Epithelial cell of prostate (primary cell): ENCODE data around the gene CD8B.
"Not testable (repeated sequence)": the region's sequence is repeated elsewhere in the genome, so short reads cannot be mapped to it uniquely, and the experiment has no call there.

ENCODE experiments used
- DNase-seq: peaks from one replicate; pipeline ENCODE4 v3.0.0-alpha.2; 2011; ENCODE audit warnings: low read depth, low spot score
- H3K27ac ChIP-seq: fragments of 450-650 bp; 2 replicates; pipeline ENCODE4 v1.5.1; 2017; ENCODE audit warnings: mild to moderate bottlenecking

The CD8B gene

DNA sequence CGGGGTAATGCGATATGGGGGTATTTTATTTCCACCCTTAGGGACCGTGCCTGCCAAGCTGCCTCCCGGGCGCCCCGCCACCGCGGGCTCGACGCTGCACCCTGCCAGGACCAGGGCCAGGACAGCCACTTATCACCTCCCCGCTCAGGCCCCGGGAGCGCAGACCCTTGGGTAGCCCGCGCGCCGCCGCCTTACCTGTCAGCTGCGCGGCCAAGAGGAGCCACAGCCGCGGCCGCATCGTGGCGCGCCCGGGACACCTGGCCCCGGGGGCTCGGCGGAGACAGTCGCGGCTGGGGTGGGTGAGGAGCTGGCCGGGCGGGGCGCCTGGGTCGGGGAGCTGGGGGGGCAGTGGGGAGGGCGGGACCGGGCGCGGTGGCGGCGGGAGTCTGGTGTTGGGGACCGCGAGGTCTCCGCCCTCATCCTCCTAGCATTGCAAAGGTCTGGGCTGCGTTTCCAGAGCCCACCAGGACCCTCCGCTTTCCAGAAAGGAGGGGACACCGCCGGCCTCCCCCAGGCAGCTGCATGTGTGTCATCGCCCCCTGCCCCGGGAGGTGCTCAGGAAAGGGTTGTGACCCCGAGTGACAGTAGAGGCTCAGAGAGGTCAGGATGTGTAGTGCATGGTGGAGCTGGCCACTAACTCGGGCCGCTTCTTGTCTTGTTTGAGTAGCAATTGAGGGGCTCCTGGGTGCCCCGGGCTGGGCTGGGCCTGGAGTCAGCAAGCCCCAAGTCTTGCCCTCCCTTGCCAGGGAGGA, at the start of gene CD8B:
CD8B (minus strand) TSS at position 259 of the 752 bp plus-strand sequence; CDS start at position 238, 21 bp downstream.
- not testable (repeated sequence) for H3K27ac ChIP-seq, DNase-seq

GRCh38 chr2:86905868-86906267, 44.2 kb upstream of the CD8B start:
- not testable (repeated sequence) for H3K27ac ChIP-seq, DNase-seq

DNA sequence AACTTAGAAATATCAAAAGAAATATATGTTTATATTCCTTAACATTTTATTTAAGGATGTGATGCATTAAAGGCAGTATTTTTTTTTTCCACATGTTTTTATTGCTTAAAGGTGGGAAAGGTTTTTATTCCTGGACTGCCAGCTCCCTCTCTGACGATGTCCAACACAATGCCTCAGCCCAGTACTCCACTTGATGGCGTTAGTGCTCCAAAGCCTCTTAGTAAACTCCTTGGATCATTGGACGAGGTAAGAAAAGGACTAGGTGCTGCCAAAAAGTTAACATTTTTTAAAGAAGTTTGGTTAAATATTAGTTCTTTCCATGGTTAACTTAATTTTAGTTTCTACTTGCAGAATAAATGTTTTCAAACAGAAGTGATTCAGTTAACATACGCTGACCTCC, 39.0 kb upstream of the CD8B start:
- H3K27ac ChIP-seq, DNase-seq: not testable (repeated sequence)

DNA sequence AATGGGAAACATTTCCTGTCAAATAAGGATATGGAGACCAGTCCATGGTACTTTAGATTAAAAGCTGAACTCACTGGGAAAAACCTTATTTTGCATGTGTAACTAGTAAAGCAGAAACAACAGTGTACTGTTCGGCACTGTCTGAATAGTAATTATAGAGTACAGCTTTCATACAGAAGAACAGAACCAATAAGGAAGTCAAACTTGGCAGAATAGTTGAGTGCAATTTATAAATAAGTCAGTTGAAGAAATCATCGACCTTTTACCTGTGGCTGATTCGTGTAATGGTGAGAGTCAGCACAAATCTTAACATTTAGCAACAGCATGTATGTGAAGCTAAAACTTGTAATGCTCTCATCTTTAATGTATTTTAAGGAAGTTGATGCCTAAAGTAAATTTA, 24.3 kb upstream of the CD8B start:
- H3K27ac ChIP-seq, DNase-seq: not testable (repeated sequence)

DNA sequence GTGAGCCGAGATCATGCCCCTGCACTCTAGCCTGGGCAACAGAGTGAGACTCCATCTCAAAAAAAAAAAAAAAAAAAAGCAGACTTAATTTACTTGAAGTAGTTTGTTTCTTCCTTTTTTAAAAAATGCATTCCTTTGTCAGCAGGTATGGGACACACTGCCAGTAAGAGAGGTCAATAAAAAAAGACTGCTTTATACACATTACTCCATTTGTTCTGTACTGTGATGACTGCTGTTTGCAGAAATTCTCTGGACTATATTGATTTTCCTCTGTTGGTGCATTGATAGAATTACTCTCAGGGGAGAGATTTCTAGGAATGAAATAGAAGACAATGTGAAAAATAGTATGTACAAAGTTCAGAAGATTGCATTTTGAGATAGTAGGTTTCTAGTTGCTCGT, 21.2 kb upstream of the CD8B start:
- not testable (repeated sequence) for H3K27ac ChIP-seq, DNase-seq

DNA sequence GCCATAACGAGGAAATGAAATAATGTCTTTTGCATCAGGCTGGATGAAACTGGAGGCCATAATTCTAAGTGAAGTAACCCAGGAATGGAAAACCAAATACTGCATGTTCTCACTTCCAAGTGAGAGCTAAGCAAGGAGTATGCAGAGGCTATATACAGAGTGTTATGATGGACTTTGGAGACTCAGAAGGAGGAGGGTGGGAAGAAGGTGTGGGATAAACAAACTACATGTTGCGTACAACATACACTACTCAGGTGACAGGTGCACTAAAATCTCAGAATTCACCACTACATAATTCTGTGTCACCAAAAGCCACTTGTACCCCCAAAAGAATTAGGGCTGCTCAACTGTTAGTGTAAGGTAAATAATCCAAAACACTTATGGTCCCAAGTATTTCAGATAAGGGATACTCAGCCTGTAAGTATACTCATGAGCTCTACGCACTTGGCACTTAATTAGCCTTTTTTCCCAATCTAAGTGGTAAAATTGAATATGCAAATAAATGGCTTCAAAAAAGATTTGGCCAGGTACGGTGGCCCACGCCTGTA, 20.5 kb upstream of the CD8B start:
- not testable (repeated sequence) for DNase-seq

GRCh38 chr2:86878986-86879385, 17.3 kb upstream of the CD8B start:
- not testable (repeated sequence) for DNase-seq, H3K27ac ChIP-seq

More for the DNA sequence above, 20.5 kb upstream of the CD8B start:
- H3K27ac ChIP-seq: not testable (repeated sequence)

DNA sequence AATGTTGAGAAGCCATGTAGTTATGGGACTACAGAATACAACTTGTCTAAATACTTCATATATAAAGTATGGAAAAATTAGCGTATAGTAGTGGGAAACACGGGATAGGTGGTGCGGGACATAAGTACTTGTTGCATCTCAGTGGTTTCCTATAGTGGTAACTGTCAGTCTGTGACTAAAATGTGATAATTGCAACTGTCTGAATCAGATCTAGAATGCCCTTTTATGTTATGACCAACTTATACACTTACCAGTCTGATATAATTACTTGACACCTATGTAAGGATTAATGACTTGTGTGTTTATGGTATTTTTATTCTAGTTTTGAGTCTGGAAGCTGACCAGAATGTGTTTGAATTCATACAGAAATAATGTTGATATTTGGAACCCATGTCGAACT, 9.3 kb upstream of the CD8B start:
- not testable (repeated sequence) for H3K27ac ChIP-seq, DNase-seq

DNA sequence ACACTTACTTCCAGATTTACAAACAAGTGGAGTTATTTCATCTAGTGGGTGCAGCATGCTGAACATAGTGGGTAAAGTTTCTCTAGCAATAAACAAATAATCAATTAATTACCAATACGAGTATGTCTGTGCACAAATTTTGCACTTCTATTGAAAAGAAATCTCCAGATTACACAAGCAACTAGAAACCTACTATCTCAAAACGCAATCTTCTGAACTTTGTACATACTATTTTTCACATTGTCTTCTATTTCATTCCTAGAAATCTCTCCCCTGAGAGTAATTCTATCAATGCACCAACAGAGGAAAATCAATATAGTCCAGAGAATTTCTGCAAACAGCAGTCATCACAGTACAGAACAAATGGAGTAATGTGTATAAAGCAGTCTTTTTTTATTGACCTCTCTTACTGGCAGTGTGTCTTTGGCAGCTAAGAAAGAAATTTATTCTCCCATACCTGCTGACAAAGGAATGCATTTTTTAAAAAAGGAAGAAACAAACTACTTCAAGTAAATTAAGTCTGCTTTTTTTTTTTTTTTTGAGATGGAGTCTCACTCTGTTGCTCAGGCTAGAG, 7.3 kb upstream of the CD8B start:
- DNase-seq: not testable (repeated sequence)

GRCh38 chr2:86862380-86862703, 656 bp upstream of the CD8B start:
- DNase-seq, H3K27ac ChIP-seq: not testable (repeated sequence)

More for the DNA sequence above, 7.3 kb upstream of the CD8B start:
- not testable (repeated sequence) for H3K27ac ChIP-seq

- not testable (repeated sequence) for H3K27ac ChIP-seq, DNase-seq
These were observed 511 bp downstream of the CD8B start for GRCh38 chr2:86861175-86861574.

DNA sequence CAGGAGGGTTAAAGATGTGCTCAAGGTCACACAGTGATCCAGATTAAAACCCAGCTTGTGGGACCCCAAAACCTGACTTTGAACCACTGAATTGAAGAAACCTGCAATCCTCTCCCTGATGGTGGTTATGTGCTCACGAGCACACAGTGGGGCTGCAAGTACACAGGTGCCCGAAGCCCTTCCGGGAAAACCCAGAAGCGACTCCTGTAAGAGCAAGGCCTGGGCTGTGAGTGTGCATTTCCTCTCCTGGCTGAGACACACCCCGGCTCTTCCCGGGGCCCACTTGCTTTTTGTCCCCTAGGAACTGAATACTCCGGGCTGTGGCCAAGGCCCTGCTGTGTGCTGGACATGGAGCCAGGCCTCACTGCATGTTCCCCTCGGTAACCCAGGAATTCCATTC, 1.1 kb downstream of the CD8B start:
- H3K27ac ChIP-seq, DNase-seq: not testable (repeated sequence)

GRCh38 chr2:86857688-86858087, 4.0 kb downstream of the CD8B start:
- H3K27ac ChIP-seq, DNase-seq: not testable (repeated sequence)

DNA sequence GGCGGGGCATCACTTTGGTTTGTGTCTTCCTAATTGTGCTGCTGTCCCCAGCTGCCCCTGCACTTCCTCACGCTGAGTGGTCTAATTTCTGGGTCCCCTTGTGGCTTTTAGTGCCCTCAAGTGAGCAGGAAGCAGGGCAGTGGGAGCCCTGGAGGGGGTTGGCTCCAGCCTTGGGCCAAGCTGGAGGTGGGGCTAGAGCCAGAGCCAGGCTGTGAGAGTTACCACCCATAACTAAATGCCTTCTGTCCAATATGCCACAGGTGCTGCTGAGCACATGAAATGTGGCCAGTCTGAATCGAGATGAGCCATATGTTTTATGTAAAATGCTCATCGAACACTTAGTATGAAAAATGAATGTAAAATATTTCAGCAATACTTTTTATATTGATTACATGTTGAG, 5.2 kb downstream of the CD8B start:
- not testable (repeated sequence) for H3K27ac ChIP-seq, DNase-seq

GRCh38 chr2:86855981-86856380, 5.7 kb downstream of the CD8B start:
- DNase-seq, H3K27ac ChIP-seq: not testable (repeated sequence)

- H3K27ac ChIP-seq, DNase-seq: not testable (repeated sequence)
These were observed 10.1 kb downstream of the CD8B start for GRCh38 chr2:86851581-86851980.

DNA sequence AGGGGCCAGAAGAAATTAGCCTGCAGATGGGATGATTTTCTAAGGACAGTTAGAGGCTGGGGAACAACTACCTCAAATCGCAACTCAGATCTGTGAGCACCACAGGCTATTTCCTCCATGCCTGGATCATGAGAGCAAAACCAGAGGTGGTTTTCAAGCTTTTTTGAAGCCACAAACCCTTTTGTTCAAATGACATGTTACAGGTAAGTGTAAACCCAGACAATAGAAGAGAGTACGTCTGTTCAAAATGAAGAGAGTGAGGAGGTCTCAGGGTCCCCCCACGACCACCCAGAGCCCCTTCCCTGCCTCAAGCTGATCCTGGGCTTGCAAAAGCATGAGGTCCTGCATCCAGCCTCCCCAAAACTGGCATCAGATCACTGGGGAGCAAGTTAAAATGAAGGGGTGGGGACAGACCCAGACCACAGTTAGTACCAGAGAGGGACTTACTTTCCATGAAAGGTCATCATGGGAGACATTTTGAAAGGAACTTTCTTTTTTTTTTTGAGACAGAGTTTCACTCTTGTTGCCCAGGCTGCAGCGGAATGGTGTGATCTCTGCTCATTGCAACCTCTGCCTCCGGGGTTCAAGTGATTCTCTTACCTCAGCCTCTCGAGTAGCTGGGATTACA, 19.0 kb downstream of the CD8B start:
- not testable (repeated sequence) for H3K27ac ChIP-seq, DNase-seq

DNA sequence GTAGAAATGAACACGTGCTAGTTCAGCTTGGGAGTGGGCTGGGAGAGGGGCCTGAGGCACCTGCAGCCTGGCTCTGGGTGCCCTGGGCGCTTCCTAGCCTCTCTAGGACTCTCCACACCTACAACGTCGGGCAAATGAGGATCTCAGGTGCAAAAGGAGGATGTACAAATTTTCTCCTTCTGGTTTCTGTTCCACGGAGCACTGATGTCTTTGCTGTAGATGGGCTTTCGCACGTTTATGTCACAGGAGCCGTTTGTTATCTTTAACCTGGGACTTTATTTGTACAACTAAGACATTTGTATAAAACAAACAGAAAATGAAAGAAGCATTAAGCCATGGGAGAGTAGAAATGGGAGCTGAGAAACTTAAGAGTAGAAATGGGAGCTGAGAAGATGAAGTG, 20.4 kb downstream of the CD8B start:
- DNase-seq, H3K27ac ChIP-seq: not testable (repeated sequence)

- not testable (repeated sequence) for H3K27ac ChIP-seq
These were observed 21.7 kb downstream of the CD8B start for GRCh38 chr2:86839871-86840548.

GRCh38 chr2:86839455-86839854, 22.2 kb downstream of the CD8B start:
- not testable (repeated sequence) for H3K27ac ChIP-seq, DNase-seq

More at GRCh38 chr2:86839871-86840548, 21.7 kb downstream of the CD8B start:
- DNase-seq: not testable (repeated sequence)
